Erythroblast (primary cell): ENCODE data around the gene NXF1.

Experiments
- GATA1 ChIP-seq: IDR thresholded peaks from 2 replicates; pipeline ENCODE4 v1.6.1; 2011; ENCODE audit warnings: low read depth, mild to moderate bottlenecking, control low read depth, low read length, moderate library complexity
- POLR2A ChIP-seq: IDR thresholded peaks from 2 replicates; pipeline ENCODE4 v1.6.1; 2011; ENCODE audit warnings: mild to moderate bottlenecking, low read length

- TF ChIP-seq POLR2A = no peak
- no peak for TF ChIP-seq GATA1
Measured at GRCh38 chr11:62823677-62824076, 18.4 kb upstream of the NXF1 start.
